OCI-LY3 (cell line): ENCODE data around the gene DUSP7.

Experiments used
- CTCF ChIP-seq: fragments of 200-600, 300-600 bp; sonication (generic); IDR thresholded peaks from 2 replicates; pipeline ENCODE4 v1.5.1; 2014; ENCODE audit warnings: antibody characterized with exemption, low read length, low read depth
- EZH2phosphoT487 ChIP-seq: fragments of 200-600 bp; shearing (Covaris generic); IDR thresholded peaks from 2 replicates; pipeline ENCODE4 v1.6.1; 2018; ENCODE audit warnings: antibody characterized with exemption, mixed run types, low read depth

GRCh38 chr3:52072020-52072419 is 15.6 kb upstream of the DUSP7 start:
- TF ChIP-seq CTCF (no peak), EZH2phosphoT487 (no peak)
